Measurements from ENCODE around the gene DEPP1. TPM values are rescaled to one million over a fixed set of nuclear protein-coding genes. Genes with fewer than 3 reads are reported as not detected.

DEPP1 gene
- total and polyA plus RNA-seq, 2 of the 13 experiments (the other 11 are each of a cell fraction or from before 2014, with no cell fraction given): 14.8 to 270 TPM

DNA sequence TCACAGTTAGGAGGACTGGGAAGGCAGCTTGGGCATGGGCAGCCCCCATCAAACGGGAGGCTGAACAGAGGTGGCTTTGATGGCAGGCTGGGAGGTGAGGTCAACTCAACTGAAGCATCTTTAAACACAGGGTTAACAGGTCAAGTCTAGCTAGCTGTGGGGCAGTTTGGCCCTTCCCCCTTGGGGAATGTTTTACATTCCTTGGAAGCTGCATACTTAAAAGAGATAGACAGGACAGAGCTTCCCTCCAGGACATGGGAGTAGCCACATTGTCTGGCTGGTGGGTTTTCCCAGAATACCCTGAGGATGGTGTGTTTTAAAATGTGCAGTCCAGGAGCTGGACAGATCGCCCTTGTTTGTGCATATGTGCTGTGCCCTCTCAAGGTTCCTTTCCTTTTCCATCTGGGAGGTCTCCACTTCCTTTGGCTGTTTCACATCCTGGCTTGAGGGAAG is 25.8 kb downstream of the DEPP1 start (continued):
- TF ChIP-seq, protein P1, sequence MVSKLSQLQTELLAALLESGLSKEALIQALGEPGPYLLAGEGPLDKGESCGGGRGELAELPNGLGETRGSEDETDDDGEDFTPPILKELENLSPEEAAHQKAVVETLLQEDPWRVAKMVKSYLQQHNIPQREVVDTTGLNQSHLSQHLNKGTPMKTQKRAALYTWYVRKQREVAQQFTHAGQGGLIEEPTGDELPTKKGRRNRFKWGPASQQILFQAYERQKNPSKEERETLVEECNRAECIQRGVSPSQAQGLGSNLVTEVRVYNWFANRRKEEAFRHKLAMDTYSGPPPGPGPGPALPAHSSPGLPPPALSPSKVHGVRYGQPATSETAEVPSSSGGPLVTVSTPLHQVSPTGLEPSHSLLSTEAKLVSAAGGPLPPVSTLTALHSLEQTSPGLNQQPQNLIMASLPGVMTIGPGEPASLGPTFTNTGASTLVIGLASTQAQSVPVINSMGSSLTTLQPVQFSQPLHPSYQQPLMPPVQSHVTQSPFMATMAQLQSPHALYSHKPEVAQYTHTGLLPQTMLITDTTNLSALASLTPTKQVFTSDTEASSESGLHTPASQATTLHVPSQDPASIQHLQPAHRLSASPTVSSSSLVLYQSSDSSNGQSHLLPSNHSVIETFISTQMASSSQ (IDR thresholded peaks at IDR 0.05; ENCODE audit: low read depth): no peak
- TF ChIP-seq, protein P1 (CRISPR knock-in tag; IDR thresholded peaks at IDR 0.05; ENCODE audit: borderline replicate concordance): peak; percentile 80; the same call in 1 of the 2 replicates
- TF ChIP-seq PITX1 (CRISPR knock-in tag; IDR thresholded peaks at IDR 0.05) (peak; percentile 33; the same call in 1 of the 2 replicates), ZBTB7B (CRISPR knock-in tag; IDR thresholded peaks at IDR 0.05) (peak; percentile 70), FOXO1 (CRISPR knock-in tag; IDR thresholded peaks at IDR 0.05) (0 out of 2 replicates have a peak, but pooled peaks have one; percentile 18), NR2F1 (CRISPR knock-in tag; IDR thresholded peaks at IDR 0.05) (peak; percentile 57 to 77; a peak in 3 of 4 replicates), ZNF235 (CRISPR knock-in tag; IDR thresholded peaks at IDR 0.05; ENCODE audit: borderline replicate concordance) (no peak), FOXA1 (IDR thresholded peaks at IDR 0.05) (no peak), FOXA1 (CRISPR knock-in tag; IDR thresholded peaks at IDR 0.05) (peak; percentile 30; the same call in 1 of the 2 replicates), ZNF670 (CRISPR knock-in tag; IDR thresholded peaks at IDR 0.05; ENCODE audit: borderline replicate concordance) (no peak), NR2F6 (IDR thresholded peaks at IDR 0.05) (peak; percentile 89), NR2F6 (CRISPR knock-in tag; IDR thresholded peaks at IDR 0.05) (peak; percentile 94), SALL1 (CRISPR knock-in tag; IDR thresholded peaks at IDR 0.05) (peak; percentile 48; the same call in 1 of the 2 replicates), RXRB (CRISPR knock-in tag; IDR thresholded peaks at IDR 0.05; ENCODE audit: borderline replicate concordance) (peak; percentile 67), TP53 (CRISPR knock-in tag; conservative IDR thresholded peaks at IDR 0.05) (no peak), PHF21A (CRISPR knock-in tag; IDR thresholded peaks at IDR 0.05) (peak; percentile 72; the same call in 1 of the 2 replicates), SP5 (CRISPR knock-in tag; IDR thresholded peaks at IDR 0.05; ENCODE audit: borderline replicate concordance, low read depth) (peak; percentile 44; the same call in 1 of the 2 replicates), FOXP1 (IDR thresholded peaks at IDR 0.05) (no peak), FOXP1 (CRISPR knock-in tag; IDR thresholded peaks at IDR 0.05) (0 out of 2 replicates have a peak, but pooled peaks have one; percentile 26)
- TF ChIP-seq, protein P2, sequence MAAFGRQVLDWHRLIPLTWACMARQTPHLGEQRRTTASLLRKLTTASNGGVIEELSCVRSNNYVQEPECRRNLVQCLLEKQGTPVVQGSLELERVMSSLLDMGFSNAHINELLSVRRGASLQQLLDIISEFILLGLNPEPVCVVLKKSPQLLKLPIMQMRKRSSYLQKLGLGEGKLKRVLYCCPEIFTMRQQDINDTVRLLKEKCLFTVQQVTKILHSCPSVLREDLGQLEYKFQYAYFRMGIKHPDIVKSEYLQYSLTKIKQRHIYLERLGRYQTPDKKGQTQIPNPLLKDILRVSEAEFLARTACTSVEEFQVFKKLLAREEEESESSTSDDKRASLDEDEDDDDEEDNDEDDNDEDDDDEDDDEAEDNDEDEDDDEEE (CRISPR knock-in tag; IDR thresholded peaks at IDR 0.05): no peak
- TF ChIP-seq, protein P3, sequence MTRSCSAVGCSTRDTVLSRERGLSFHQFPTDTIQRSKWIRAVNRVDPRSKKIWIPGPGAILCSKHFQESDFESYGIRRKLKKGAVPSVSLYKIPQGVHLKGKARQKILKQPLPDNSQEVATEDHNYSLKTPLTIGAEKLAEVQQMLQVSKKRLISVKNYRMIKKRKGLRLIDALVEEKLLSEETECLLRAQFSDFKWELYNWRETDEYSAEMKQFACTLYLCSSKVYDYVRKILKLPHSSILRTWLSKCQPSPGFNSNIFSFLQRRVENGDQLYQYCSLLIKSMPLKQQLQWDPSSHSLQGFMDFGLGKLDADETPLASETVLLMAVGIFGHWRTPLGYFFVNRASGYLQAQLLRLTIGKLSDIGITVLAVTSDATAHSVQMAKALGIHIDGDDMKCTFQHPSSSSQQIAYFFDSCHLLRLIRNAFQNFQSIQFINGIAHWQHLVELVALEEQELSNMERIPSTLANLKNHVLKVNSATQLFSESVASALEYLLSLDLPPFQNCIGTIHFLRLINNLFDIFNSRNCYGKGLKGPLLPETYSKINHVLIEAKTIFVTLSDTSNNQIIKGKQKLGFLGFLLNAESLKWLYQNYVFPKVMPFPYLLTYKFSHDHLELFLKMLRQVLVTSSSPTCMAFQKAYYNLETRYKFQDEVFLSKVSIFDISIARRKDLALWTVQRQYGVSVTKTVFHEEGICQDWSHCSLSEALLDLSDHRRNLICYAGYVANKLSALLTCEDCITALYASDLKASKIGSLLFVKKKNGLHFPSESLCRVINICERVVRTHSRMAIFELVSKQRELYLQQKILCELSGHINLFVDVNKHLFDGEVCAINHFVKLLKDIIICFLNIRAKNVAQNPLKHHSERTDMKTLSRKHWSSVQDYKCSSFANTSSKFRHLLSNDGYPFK (CRISPR knock-in tag; IDR thresholded peaks at IDR 0.05; ENCODE audit: borderline replicate concordance): no peak
- TF ChIP-seq, protein P4, sequence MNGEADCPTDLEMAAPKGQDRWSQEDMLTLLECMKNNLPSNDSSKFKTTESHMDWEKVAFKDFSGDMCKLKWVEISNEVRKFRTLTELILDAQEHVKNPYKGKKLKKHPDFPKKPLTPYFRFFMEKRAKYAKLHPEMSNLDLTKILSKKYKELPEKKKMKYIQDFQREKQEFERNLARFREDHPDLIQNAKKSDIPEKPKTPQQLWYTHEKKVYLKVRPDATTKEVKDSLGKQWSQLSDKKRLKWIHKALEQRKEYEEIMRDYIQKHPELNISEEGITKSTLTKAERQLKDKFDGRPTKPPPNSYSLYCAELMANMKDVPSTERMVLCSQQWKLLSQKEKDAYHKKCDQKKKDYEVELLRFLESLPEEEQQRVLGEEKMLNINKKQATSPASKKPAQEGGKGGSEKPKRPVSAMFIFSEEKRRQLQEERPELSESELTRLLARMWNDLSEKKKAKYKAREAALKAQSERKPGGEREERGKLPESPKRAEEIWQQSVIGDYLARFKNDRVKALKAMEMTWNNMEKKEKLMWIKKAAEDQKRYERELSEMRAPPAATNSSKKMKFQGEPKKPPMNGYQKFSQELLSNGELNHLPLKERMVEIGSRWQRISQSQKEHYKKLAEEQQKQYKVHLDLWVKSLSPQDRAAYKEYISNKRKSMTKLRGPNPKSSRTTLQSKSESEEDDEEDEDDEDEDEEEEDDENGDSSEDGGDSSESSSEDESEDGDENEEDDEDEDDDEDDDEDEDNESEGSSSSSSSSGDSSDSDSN (CRISPR knock-in tag; IDR thresholded peaks at IDR 0.05): 0 out of 2 replicates have a peak, but pooled peaks have one; percentile 22
